ENCODE measurements around the gene DDIAS.

The DDIAS gene

DNA sequence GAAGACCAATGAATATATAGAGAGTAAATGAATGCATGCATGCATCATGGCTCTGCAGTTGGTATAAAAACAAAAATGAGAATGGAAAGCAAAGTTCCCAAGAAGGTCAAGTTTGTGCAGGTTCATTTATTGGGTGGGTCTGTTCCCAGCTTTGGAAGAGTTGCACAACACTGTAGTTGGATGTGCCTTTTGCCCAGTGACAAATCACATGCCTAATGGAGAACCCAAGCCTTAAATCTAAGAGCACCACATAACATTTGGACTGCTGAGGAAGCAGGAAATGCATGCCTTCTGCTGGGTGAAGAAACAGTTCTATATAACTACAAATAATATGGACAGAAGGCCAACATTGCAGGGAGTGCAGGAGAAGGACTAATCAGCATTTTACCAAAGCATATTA is 31.9 kb upstream of the DDIAS start:
- TF ChIP-seq ZNF274 (IDR thresholded peaks at IDR 0.05; ENCODE audit: low read depth, low read length) (no peak), YY1 (IDR thresholded peaks at IDR 0.05; ENCODE audit: insufficient read depth, insufficient read length) (no peak), SUZ12 (IDR thresholded peaks at IDR 0.05; ENCODE audit: extremely low read depth, insufficient read depth, insufficient read length) (no peak)
- Histone ChIP-seq H3K36me3 (ENCODE audit: insufficient read depth, insufficient read length, low read length) (no peaks in the 10 kb centered on the region), H3K9me3 (ENCODE audit: insufficient read depth, low read length) (no peaks in the 10 kb centered on the region), H3K9ac (ENCODE audit: insufficient read length, low read depth) (no peak overlapping the region), H3K27me3 (ENCODE audit: insufficient read depth, insufficient read length) (no peaks in the 10 kb centered on the region), H3K4me1 (ENCODE audit: insufficient read depth, insufficient read length) (no peaks in the 10 kb centered on the region), H3K4me3 (ENCODE audit: insufficient read length, low read depth) (no peak overlapping the region)
- no peak for DNase-seq (ENCODE audit: low read depth, low spot score)

DNA sequence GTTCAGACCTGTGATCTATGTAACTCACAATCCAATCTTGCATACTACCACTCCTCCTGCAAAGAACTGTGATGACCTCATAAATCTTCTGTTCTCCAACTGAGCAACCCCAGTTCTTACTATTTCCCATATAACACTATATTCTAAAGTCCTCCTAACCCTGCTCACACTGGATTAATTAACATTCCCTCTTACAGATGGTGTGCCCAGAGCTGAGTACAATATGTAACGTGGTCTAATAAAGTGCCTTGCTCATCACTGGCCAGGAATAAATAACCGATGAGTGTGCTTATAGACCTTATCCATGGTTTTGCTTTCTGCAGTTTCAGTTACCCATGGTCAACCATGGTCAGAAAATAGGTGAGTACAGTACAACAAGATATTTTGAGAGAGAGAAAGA is 29.9 kb upstream of the DDIAS start:
- Histone ChIP-seq H3K4me3 (ENCODE audit: insufficient read length, low read depth) (no peak overlapping the region), H3K27me3 (ENCODE audit: insufficient read depth, insufficient read length) (no peaks in the 10 kb centered on the region), H3K4me1 (ENCODE audit: insufficient read depth, insufficient read length) (no peaks in the 10 kb centered on the region), H3K36me3 (ENCODE audit: insufficient read depth, insufficient read length, low read length) (no peaks in the 10 kb centered on the region), H3K9me3 (ENCODE audit: insufficient read depth, low read length) (no peaks in the 10 kb centered on the region; the same call in 1 of the 2 replicates), H3K9ac (ENCODE audit: insufficient read length, low read depth) (no peak overlapping the region)
- DNase-seq (ENCODE audit: low read depth, low spot score) = no peak
- no peak for TF ChIP-seq YY1 (IDR thresholded peaks at IDR 0.05; ENCODE audit: insufficient read depth, insufficient read length)
- no peak for TF ChIP-seq ZNF274 (IDR thresholded peaks at IDR 0.05; ENCODE audit: low read depth, low read length)
- TF ChIP-seq SUZ12 (IDR thresholded peaks at IDR 0.05; ENCODE audit: extremely low read depth, insufficient read depth, insufficient read length) = no peak

DNA sequence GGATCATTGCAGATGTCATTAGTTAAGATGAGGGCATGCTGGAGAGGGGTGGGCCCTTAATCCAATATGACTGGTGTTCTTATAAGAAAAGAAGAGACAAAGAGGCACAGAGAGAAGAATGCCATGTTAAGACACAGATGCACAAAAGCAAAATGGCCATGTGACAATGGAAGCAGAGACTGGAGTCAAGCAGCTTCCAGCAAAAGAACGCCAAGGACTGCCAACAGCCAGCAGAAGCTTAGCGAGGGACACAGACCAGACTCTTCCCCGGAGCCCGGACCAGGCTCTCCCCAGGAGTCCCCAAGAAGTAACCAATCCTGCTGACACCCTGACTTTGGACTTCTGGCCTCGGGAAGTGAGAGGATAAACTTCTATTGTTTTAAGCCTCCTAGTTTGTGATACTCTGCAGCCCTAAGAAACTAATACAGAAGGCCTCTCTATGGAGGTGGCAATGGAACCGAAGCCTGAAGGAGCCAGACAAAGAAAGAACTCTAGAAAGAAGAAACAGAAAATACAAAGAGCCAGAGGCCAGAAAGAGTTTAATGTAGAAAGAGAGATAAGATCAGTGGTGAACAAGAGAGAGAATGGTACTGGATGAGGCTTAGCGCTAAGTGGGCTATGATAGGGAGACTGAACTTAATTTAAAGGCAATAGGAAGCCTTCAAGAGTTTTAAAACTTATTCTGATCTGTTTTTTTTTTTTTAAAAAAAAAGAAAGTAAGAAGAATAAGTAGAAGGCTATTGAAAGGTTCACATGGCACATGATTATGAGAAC is 29.0 kb upstream of the DDIAS start:
- H3K4me1 ChIP-seq (ENCODE audit: insufficient read depth, insufficient read length) = no peaks in the 10 kb centered on the region
- no peak for DNase-seq (ENCODE audit: low read depth, low spot score)
- no peak overlapping the region for H3K4me3 ChIP-seq (ENCODE audit: insufficient read length, low read depth)
- H3K9ac ChIP-seq (ENCODE audit: insufficient read length, low read depth) = no peak overlapping the region
- H3K36me3 ChIP-seq (ENCODE audit: insufficient read depth, insufficient read length, low read length) = no peaks in the 10 kb centered on the region
- H3K27me3 ChIP-seq (ENCODE audit: insufficient read depth, insufficient read length) = no peaks in the 10 kb centered on the region
- no peaks in the 10 kb centered on the region; the same call in 1 of the 2 replicates for H3K9me3 ChIP-seq (ENCODE audit: insufficient read depth, low read length)
- TF ChIP-seq ZNF274 (IDR thresholded peaks at IDR 0.05; ENCODE audit: low read depth, low read length) = no peak
- TF ChIP-seq YY1 (IDR thresholded peaks at IDR 0.05; ENCODE audit: insufficient read depth, insufficient read length) = no peak
- TF ChIP-seq SUZ12 (IDR thresholded peaks at IDR 0.05; ENCODE audit: extremely low read depth, insufficient read depth, insufficient read length) = no peak

DNA sequence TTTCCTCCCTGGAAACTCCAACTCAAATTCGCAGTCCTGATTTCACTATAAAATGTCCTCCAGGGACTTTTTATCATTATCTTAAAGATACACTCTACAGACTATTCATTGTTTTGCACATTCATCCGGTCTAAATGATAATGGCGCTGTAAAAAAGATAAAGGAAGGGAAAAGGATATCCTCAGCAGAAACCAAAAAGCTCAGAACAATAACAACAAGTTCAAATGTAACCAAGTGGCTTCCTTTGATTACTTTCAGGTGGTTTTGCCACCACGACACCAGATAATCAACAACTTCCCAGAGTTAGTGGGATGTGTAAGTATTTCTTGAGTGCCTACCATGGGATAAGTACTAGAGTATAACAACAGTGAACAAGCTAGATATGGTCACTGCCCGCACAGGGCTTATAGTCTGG is 27.6 kb upstream of the DDIAS start:
- no peak overlapping the region for H3K4me3 ChIP-seq (ENCODE audit: insufficient read length, low read depth)
- H3K27me3 ChIP-seq (ENCODE audit: insufficient read depth, insufficient read length) = no peaks in the 10 kb centered on the region
- H3K36me3 ChIP-seq (ENCODE audit: insufficient read depth, insufficient read length, low read length) = no peaks in the 10 kb centered on the region
- no peak overlapping the region for H3K9ac ChIP-seq (ENCODE audit: insufficient read length, low read depth)
- no peak for DNase-seq (ENCODE audit: low read depth, low spot score)
- TF ChIP-seq YY1 (IDR thresholded peaks at IDR 0.05; ENCODE audit: insufficient read depth, insufficient read length) (no peak), SUZ12 (IDR thresholded peaks at IDR 0.05; ENCODE audit: extremely low read depth, insufficient read depth, insufficient read length) (no peak), ZNF274 (IDR thresholded peaks at IDR 0.05; ENCODE audit: low read depth, low read length) (no peak)
- H3K4me1 ChIP-seq (ENCODE audit: insufficient read depth, insufficient read length) = no peaks in the 10 kb centered on the region
- H3K9me3 ChIP-seq (ENCODE audit: insufficient read depth, low read length) = no peaks in the 10 kb centered on the region; the same call in 1 of the 2 replicates

DNA sequence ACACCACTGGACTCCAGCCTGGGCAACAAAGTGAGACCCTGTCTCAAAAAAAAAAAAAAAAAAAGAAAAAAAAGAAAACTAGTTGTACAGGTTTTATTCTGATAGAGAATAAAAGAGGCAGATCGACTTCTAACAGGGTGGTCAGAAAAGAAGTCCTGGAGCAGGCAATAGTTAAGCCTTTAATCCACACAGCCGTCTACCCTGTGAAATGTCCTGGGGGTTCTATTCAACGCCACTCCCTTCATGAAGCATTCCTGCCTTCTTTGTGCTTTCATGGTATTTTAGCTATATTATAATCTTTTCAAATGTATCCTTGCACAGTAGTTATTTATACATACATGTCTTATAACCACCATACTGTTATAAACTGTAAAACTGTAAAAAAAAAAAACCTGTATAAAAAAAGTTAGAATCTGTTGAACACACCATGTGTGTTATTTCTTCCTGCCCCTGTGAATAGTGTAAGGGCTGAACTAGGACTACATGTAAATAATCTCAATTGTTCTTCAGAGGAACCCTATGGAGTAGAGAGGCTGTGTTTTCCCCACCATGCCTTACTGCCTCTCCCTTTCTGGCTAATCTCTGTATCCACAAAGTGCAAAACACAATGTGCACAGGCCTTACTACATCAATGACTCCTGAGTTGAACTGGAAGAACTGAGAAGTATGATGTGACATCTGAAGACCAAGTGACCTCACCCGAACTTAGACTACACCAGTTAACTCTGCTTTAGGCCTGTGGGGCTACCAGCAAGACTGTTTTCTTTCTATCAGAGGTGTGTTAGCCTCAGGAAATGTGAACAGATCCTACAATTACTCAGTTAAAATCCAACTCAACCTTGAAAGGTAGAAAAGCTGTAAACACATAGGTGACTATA is 26.7 kb upstream of the DDIAS start:
- Histone ChIP-seq H3K9ac (ENCODE audit: insufficient read length, low read depth) (no peak overlapping the region), H3K4me3 (ENCODE audit: insufficient read length, low read depth) (no peak overlapping the region), H3K36me3 (ENCODE audit: insufficient read depth, insufficient read length, low read length) (no peaks in the 10 kb centered on the region), H3K27me3 (ENCODE audit: insufficient read depth, insufficient read length) (no peaks in the 10 kb centered on the region), H3K4me1 (ENCODE audit: insufficient read depth, insufficient read length) (no peaks in the 10 kb centered on the region), H3K9me3 (ENCODE audit: insufficient read depth, low read length) (no peaks in the 10 kb centered on the region; the same call in 1 of the 2 replicates)
- no peak for DNase-seq (ENCODE audit: low read depth, low spot score)
- TF ChIP-seq ZNF274 (IDR thresholded peaks at IDR 0.05; ENCODE audit: low read depth, low read length) = no peak
- no peak for TF ChIP-seq YY1 (IDR thresholded peaks at IDR 0.05; ENCODE audit: insufficient read depth, insufficient read length)
- TF ChIP-seq SUZ12 (IDR thresholded peaks at IDR 0.05; ENCODE audit: extremely low read depth, insufficient read depth, insufficient read length) = no peak

DNA sequence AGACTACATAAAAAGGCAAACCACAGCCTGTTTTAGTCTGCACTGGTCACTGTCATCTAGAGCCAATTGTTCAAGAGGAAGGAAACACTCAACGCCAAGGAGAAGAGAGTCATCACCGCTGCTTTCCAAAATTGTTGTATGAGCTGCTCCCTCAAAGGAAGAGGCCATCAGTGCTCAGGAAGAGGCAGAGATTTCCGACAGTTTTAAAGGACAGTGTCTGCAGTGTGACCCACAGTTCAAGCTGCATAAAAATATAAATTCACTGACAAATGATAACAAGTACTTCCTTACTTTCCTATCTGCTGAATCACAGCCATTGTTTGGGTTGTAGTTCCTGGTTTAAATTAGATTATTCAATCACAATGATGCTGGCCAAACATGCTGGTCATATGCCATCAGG is 17.7 kb upstream of the DDIAS start:
- TF ChIP-seq ZNF274 (IDR thresholded peaks at IDR 0.05; ENCODE audit: low read depth, low read length) (no peak), SUZ12 (IDR thresholded peaks at IDR 0.05; ENCODE audit: extremely low read depth, insufficient read depth, insufficient read length) (no peak), YY1 (IDR thresholded peaks at IDR 0.05; ENCODE audit: insufficient read depth, insufficient read length) (no peak)
- no peaks in the 10 kb centered on the region for H3K36me3 ChIP-seq (ENCODE audit: insufficient read depth, insufficient read length, low read length)
- no peak overlapping the region for H3K4me3 ChIP-seq (ENCODE audit: insufficient read length, low read depth)
- no peak overlapping the region for H3K9ac ChIP-seq (ENCODE audit: insufficient read length, low read depth)
- DNase-seq (ENCODE audit: low read depth, low spot score) = no peak
- no peaks in the 10 kb centered on the region for H3K27me3 ChIP-seq (ENCODE audit: insufficient read depth, insufficient read length)
- H3K9me3 ChIP-seq (ENCODE audit: insufficient read depth, low read length) = peaks cover 13% of the 10 kb centered on the region
- no peaks in the 10 kb centered on the region for H3K4me1 ChIP-seq (ENCODE audit: insufficient read depth, insufficient read length)
